Neuronal stem cell (in vitro differentiated cells): ENCODE measurements around the gene OR5AK2.

Experiments
- DNase-seq: peaks from one replicate; pipeline ENCODE4 v3.0.0-alpha.2; 2013; ENCODE audit warnings: low spot score
- H2AFZ ChIP-seq: one replicate; pipeline ENCODE4 v1.6.1; 2013; ENCODE audit warnings: mild to moderate bottlenecking, low read length, inconsistent platforms
- H2AK5ac ChIP-seq: 2 replicates; pipeline ENCODE4 v1.6.1; 2013; ENCODE audit warnings: low read depth, mild to moderate bottlenecking, inconsistent platforms, low read length, moderate library complexity, mixed read lengths
- H2BK120ac ChIP-seq: 2 replicates; pipeline ENCODE4 v1.6.1; 2013; ENCODE audit warnings: low read depth, mild to moderate bottlenecking, inconsistent platforms, low read length, moderate library complexity, mixed read lengths
- H2BK12ac ChIP-seq: one replicate; pipeline ENCODE4 v1.6.1; 2013; ENCODE audit warnings: low read length, inconsistent platforms
- H2BK15ac ChIP-seq: 2 replicates; pipeline ENCODE4 v1.6.1; 2013; ENCODE audit warnings: mild to moderate bottlenecking, low read length, inconsistent platforms, mixed read lengths
- H2BK5ac ChIP-seq: one replicate; pipeline ENCODE4 v1.6.1; 2013; ENCODE audit warnings: inconsistent platforms, mild to moderate bottlenecking, low read length, moderate library complexity
- H3K14ac ChIP-seq: one replicate; pipeline ENCODE4 v1.6.1; 2013; ENCODE audit warnings: low read length, inconsistent platforms
- H3K18ac ChIP-seq: 2 replicates; pipeline ENCODE4 v1.6.1; 2013; ENCODE audit warnings: low read length, inconsistent platforms
- H3K23ac ChIP-seq: 2 replicates; pipeline ENCODE4 v1.6.1; 2013; ENCODE audit warnings: low read depth, mild to moderate bottlenecking, mixed read lengths, low read length, inconsistent platforms; ENCODE audit not compliant: poor library complexity
- H3K27ac ChIP-seq: replicated peaks from 3 replicates; pipeline ENCODE4 v1.5.1; 2013; ENCODE audit warnings: low read length, inconsistent platforms
- H3K27me3 ChIP-seq, 3 experiments: 2 replicates each; pipeline ENCODE4 v1.6.1; 2013; ENCODE audit warnings: low read length in 3 of 3, mild to moderate bottlenecking in 2 of 3, inconsistent platforms in 1 of 3, low read depth in 1 of 3, mixed read lengths in 1 of 3, moderate library complexity in 1 of 3; ENCODE audit not compliant: control insufficient read depth in 3 of 3, insufficient read depth in 3 of 3
- H3K36me3 ChIP-seq, 2 donors: replicated peaks in 1 of 2; 2 replicates each; pipeline ENCODE4 v1.6.1; 2013; ENCODE audit warnings: low read length in 2 of 2; ENCODE audit not compliant: control insufficient read depth in 2 of 2, insufficient read depth in 2 of 2
- H3K4ac ChIP-seq: 2 replicates; pipeline ENCODE4 v1.6.1; 2013; ENCODE audit warnings: inconsistent platforms, mild to moderate bottlenecking, low read length, moderate library complexity
- H3K4me1 ChIP-seq, 2 donors: 1 replicate in 1 of 2; 2 replicates in 1 of 2; pipeline ENCODE4 v1.6.1; 2013; ENCODE audit warnings: low read length in 2 of 2, low read depth in 1 of 2; ENCODE audit not compliant: control insufficient read depth in 2 of 2, insufficient read depth in 1 of 2
- H3K4me2 ChIP-seq: one replicate; pipeline ENCODE4 v1.6.1; 2013; ENCODE audit warnings: mild to moderate bottlenecking, low read length, inconsistent platforms; ENCODE audit not compliant: insufficient read depth, poor library complexity, severe bottlenecking
- H3K4me3 ChIP-seq, 2 donors: 2 replicates each; pipeline ENCODE4 v1.5.1; 2013; ENCODE audit warnings: low read length in 2 of 2, mild to moderate bottlenecking in 2 of 2, inconsistent platforms in 1 of 2, moderate library complexity in 1 of 2
- H3K79me1 ChIP-seq: one replicate; pipeline ENCODE4 v1.6.1; 2013; ENCODE audit warnings: low read depth, mild to moderate bottlenecking, inconsistent platforms, low read length, moderate library complexity
- H3K9ac ChIP-seq: one replicate; pipeline ENCODE4 v1.6.1; 2013; ENCODE audit warnings: mild to moderate bottlenecking, low read depth, low read length, inconsistent platforms; ENCODE audit not compliant: poor library complexity
- H3K9me3 ChIP-seq, 2 donors: replicated peaks in 1 of 2; 2 replicates each; pipeline versions ENCODE3 to v1.6.1; 2013; ENCODE audit warnings: low read length in 2 of 2, mild to moderate bottlenecking in 2 of 2, inconsistent platforms in 1 of 2, low read depth in 1 of 2, mixed read lengths in 1 of 2, moderate library complexity in 1 of 2; ENCODE audit not compliant: control insufficient read depth in 2 of 2, insufficient read depth in 1 of 2
- H4K8ac ChIP-seq: one replicate; pipeline ENCODE4 v1.6.1; 2013; ENCODE audit warnings: low read depth, mild to moderate bottlenecking, inconsistent platforms, low read length, moderate library complexity
- H4K91ac ChIP-seq: one replicate; pipeline ENCODE4 v1.6.1; 2013; ENCODE audit warnings: low read length, low read depth, mild to moderate bottlenecking, inconsistent platforms; ENCODE audit not compliant: poor library complexity
- WGBS, 2 donors: extraction: QIAGEN DNeasy Blood & Tissue Kit; methylation state at CpG; one replicate each; pipeline ENCODE4 v1.1.7; 2013; ENCODE audit warnings: missing lambda C conversion rate in 2 of 2, mixed read lengths in 1 of 2; ENCODE audit not compliant: insufficient read length in 2 of 2, insufficient replicate concordance in 1 of 2; ENCODE audit errors: extremely low coverage in 2 of 2; 5-methylcytosine and 5-hydroxymethylcytosine counted together

OR5AK2 gene

GRCh38 chr11:56977314-56977713 lies 11.4 kb upstream of the OR5AK2 start:
- Histone ChIP-seq H3K27me3 (peaks cover 0 to 9% (median 0%) of the 10 kb centered on the region in 3 experiments), H3K14ac (no peak overlapping the region), H3K4me1 (no peaks in the 10 kb centered on the region), H4K8ac (no peak overlapping the region), H2AK5ac (no peak overlapping the region), H3K4me3 (no peak overlapping the region), H2AFZ (no peak overlapping the region), H3K79me1 (no peaks in the 10 kb centered on the region), H3K27ac (no peak overlapping the region), H3K23ac (no peak overlapping the region), H2BK120ac (no peak overlapping the region), H3K9ac (no peak overlapping the region), H3K4ac (no peak overlapping the region), H3K4me2 (no peak overlapping the region), H2BK15ac (no peak overlapping the region), H2BK5ac (no peak overlapping the region), H2BK12ac (no peak overlapping the region), H3K18ac (no peak overlapping the region), H3K36me3 (no peaks in the 10 kb centered on the region), H4K91ac (no peak overlapping the region), H3K9me3 (no peaks in the 10 kb centered on the region)
- WGBS, 2 donors = no CpG with 5 or more reads among the region's 2 CpGs
- no peak for DNase-seq

GRCh38 chr11:56990702-56991101 lies 2.0 kb downstream of the OR5AK2 start:
- no CpG with 5 or more reads among the region's 2 CpGs for WGBS, 2 donors
- no peak overlapping the region for H2BK120ac ChIP-seq
- H3K9me3 ChIP-seq = peaks cover 4 to 7% of the 10 kb centered on the region in 2 donors
- H3K27ac ChIP-seq = no peak overlapping the region
- no peak overlapping the region for H2BK5ac ChIP-seq
- H4K8ac ChIP-seq = no peak overlapping the region
- H3K4ac ChIP-seq = no peak overlapping the region
- H4K91ac ChIP-seq = no peak overlapping the region
- peaks cover 2% of the 10 kb centered on the region for H3K79me1 ChIP-seq
- H3K18ac ChIP-seq = no peak overlapping the region
- no peak overlapping the region for H3K23ac ChIP-seq
- no peak overlapping the region for H3K4me2 ChIP-seq
- H2BK12ac ChIP-seq = no peak overlapping the region
- H3K36me3 ChIP-seq = no peaks in the 10 kb centered on the region
- H2AFZ ChIP-seq = no peak overlapping the region
- DNase-seq = no peak
- H3K27me3 ChIP-seq = no peaks in the 10 kb centered on the region
- H3K4me3 ChIP-seq = no peak overlapping the region
- H2BK15ac ChIP-seq = no peak overlapping the region
- H2AK5ac ChIP-seq = no peak overlapping the region
- no peaks in the 10 kb centered on the region for H3K4me1 ChIP-seq
- no peak overlapping the region for H3K14ac ChIP-seq
- no peak overlapping the region for H3K9ac ChIP-seq

- H2AK5ac ChIP-seq = no peak overlapping the region
- peaks cover 4 to 7% of the 10 kb centered on the region in 2 donors for H3K9me3 ChIP-seq
- H2BK5ac ChIP-seq = no peak overlapping the region
- no peak overlapping the region for H2AFZ ChIP-seq
- H4K8ac ChIP-seq = no peak overlapping the region
- H3K4me3 ChIP-seq = no peak overlapping the region
- no peak overlapping the region for H2BK120ac ChIP-seq
- no peaks in the 10 kb centered on the region for H3K36me3 ChIP-seq
- H3K14ac ChIP-seq = no peak overlapping the region
- H2BK12ac ChIP-seq = no peak overlapping the region
- H3K4me1 ChIP-seq = no peaks in the 10 kb centered on the region
- H3K27ac ChIP-seq = no peak overlapping the region
- H3K23ac ChIP-seq = no peak overlapping the region
- no peak overlapping the region for H3K9ac ChIP-seq
- H4K91ac ChIP-seq = no peak overlapping the region
- H3K18ac ChIP-seq = no peak overlapping the region
- peaks cover 2% of the 10 kb centered on the region for H3K79me1 ChIP-seq
- no peak overlapping the region for H3K4me2 ChIP-seq
- H3K4ac ChIP-seq = no peak overlapping the region
- no peak overlapping the region for H2BK15ac ChIP-seq
- no peak for DNase-seq
- no peaks in the 10 kb centered on the region for H3K27me3 ChIP-seq
Observed at GRCh38 chr11:56994532-56994931, 5.8 kb downstream of the OR5AK2 start.

- H3K23ac ChIP-seq = no peak overlapping the region
- H2BK15ac ChIP-seq = no peak overlapping the region
- no peaks in the 10 kb centered on the region for H3K27me3 ChIP-seq
- H2BK12ac ChIP-seq = no peak overlapping the region
- no peak overlapping the region for H3K4me2 ChIP-seq
- H2BK5ac ChIP-seq = no peak overlapping the region
- H3K4me1 ChIP-seq = no peaks in the 10 kb centered on the region
- H3K79me1 ChIP-seq = no peaks in the 10 kb centered on the region
- no peak overlapping the region for H4K8ac ChIP-seq
- H4K91ac ChIP-seq = no peak overlapping the region
- no peak overlapping the region for H3K27ac ChIP-seq
- no peak overlapping the region for H2AK5ac ChIP-seq
- H3K18ac ChIP-seq = no peak overlapping the region
- H3K9ac ChIP-seq = no peak overlapping the region
- peak overlapping the region in 1 of 2 donors; percentile 38 for H3K4me3 ChIP-seq
- no peaks in the 10 kb centered on the region for H3K36me3 ChIP-seq
- H2AFZ ChIP-seq = peak overlapping the region; percentile 60
- peaks cover 0 to 3% of the 10 kb centered on the region in 2 donors for H3K9me3 ChIP-seq
- no peak overlapping the region for H2BK120ac ChIP-seq
- H3K4ac ChIP-seq = no peak overlapping the region
- DNase-seq = no peak
- WGBS, 2 donors = no CpG with 5 or more reads among the region's 14 CpGs
- H3K14ac ChIP-seq = no peak overlapping the region
Observed at GRCh38 chr11:57001674-57002401, 13.1 kb downstream of the OR5AK2 start.
